Osteocyte (in vitro differentiated cells): ENCODE results near the gene ATG16L2. TPM values are rescaled to one million over a fixed set of nuclear protein-coding genes. Genes with fewer than 3 reads are reported as not detected.

ENCODE experiments used
- DNase-seq: peaks from one replicate; pipeline ENCODE4 v3.0.0; 2021; ENCODE audit warnings: mixed read lengths; ENCODE audit not compliant: unreplicated experiment; ENCODE audit errors: extremely low spot score
- H3K27ac Mint-ChIP-seq: one replicate; pipeline ENCODE4 v1.8.0; 2021; ENCODE audit warnings: mild to moderate bottlenecking, mixed read lengths; ENCODE audit not compliant: unreplicated experiment
- H3K27me3 Mint-ChIP-seq: one replicate; pipeline ENCODE4 v1.8.0; 2021; ENCODE audit warnings: mixed read lengths; ENCODE audit not compliant: unreplicated experiment
- H3K36me3 Mint-ChIP-seq: one replicate; pipeline ENCODE4 v1.8.0; 2021; ENCODE audit warnings: mixed read lengths; ENCODE audit not compliant: unreplicated experiment
- H3K4me1 Mint-ChIP-seq: one replicate; pipeline ENCODE4 v1.8.0; 2021; ENCODE audit warnings: mixed read lengths; ENCODE audit not compliant: unreplicated experiment
- H3K4me3 Mint-ChIP-seq: one replicate; pipeline ENCODE4 v1.8.0; 2021; ENCODE audit warnings: mild to moderate bottlenecking, moderate library complexity, mixed read lengths; ENCODE audit not compliant: unreplicated experiment
- H3K9me3 Mint-ChIP-seq: one replicate; pipeline ENCODE4 v1.8.0; 2021; ENCODE audit warnings: mixed read lengths; ENCODE audit not compliant: unreplicated experiment
- CTCF ChIP-seq: fragments of 200-600 bp; sonication (generic); IDR thresholded peaks from 2 replicates; pipeline ENCODE4 v1.5.0; 2021; ENCODE audit warnings: antibody characterized with exemption, mild to moderate bottlenecking, moderate library complexity
- total RNA-seq: library from RNA; stranded (reverse); gene quantifications from 2 replicates; pipeline ENCODE4 v1.2.1, GENCODE V29; 2021

ATG16L2 gene
- total RNA-seq, 1 donor from 2014 or later: 17.1 TPM

GRCh38 chr11:72823105-72823804 is 9.0 kb downstream of the ATG16L2 start:
- Mint-ChIP-seq H3K4me3 (no peak overlapping the region), H3K36me3 (peaks cover 4% of the 10 kb centered on the region), H3K27ac (no peak overlapping the region), H3K27me3 (no peaks in the 10 kb centered on the region), H3K9me3 (no peaks in the 10 kb centered on the region), H3K4me1 (peaks cover 11% of the 10 kb centered on the region)
- TF ChIP-seq CTCF: no peak
- DNase-seq: no peak

GRCh38 chr11:72824020-72824419 is 9.8 kb downstream of the ATG16L2 start:
- Mint-ChIP-seq H3K9me3 (no peaks in the 10 kb centered on the region), H3K36me3 (peaks cover 3% of the 10 kb centered on the region), H3K4me1 (peaks cover 11% of the 10 kb centered on the region), H3K27me3 (no peaks in the 10 kb centered on the region), H3K27ac (no peak overlapping the region), H3K4me3 (no peak overlapping the region)
- no peak for DNase-seq
- TF ChIP-seq CTCF: no peak

- peaks cover 11% of the 10 kb centered on the region for H3K4me1 Mint-ChIP-seq
- DNase-seq: no peak
- no peak for TF ChIP-seq CTCF
- H3K27me3 Mint-ChIP-seq: no peaks in the 10 kb centered on the region
- no peaks in the 10 kb centered on the region for H3K9me3 Mint-ChIP-seq
- H3K4me3 Mint-ChIP-seq: no peak overlapping the region
- H3K27ac Mint-ChIP-seq: no peak overlapping the region
- peaks cover 5% of the 10 kb centered on the region for H3K36me3 Mint-ChIP-seq
These were observed 10.7 kb downstream of the ATG16L2 start for GRCh38 chr11:72824811-72825505.

- H3K27me3 Mint-ChIP-seq: no peaks in the 10 kb centered on the region
- DNase-seq: no peak
- no peak overlapping the region for H3K4me3 Mint-ChIP-seq
- peaks cover 9% of the 10 kb centered on the region for H3K4me1 Mint-ChIP-seq
- H3K9me3 Mint-ChIP-seq: no peaks in the 10 kb centered on the region
- no peak for TF ChIP-seq CTCF
- H3K36me3 Mint-ChIP-seq: peaks cover 5% of the 10 kb centered on the region
- no peak overlapping the region for H3K27ac Mint-ChIP-seq
These were observed 11.4 kb downstream of the ATG16L2 start for GRCh38 chr11:72825661-72826060.

- TF ChIP-seq CTCF: no peak
- Mint-ChIP-seq H3K4me1 (peaks cover 4% of the 10 kb centered on the region), H3K27me3 (no peaks in the 10 kb centered on the region), H3K27ac (no peak overlapping the region), H3K36me3 (peaks cover 5% of the 10 kb centered on the region), H3K9me3 (no peaks in the 10 kb centered on the region), H3K4me3 (no peak overlapping the region)
- DNase-seq: no peak
These were observed 12.2 kb downstream of the ATG16L2 start for GRCh38 chr11:72826191-72826941.
